Upper lobe of right lung (tissue), 1 donor: Measurements from ENCODE around the gene GALNTL6. TPM values are rescaled to one million over a fixed set of nuclear protein-coding genes. Genes with fewer than 3 reads are reported as not detected.

ENCODE experiments used
- ATAC-seq: fragments of 200-7000 bp; cut with Tn5 transposase; one replicate; pipeline ENCODE4 v1.9.1; 2020; ENCODE audit warnings: mild to moderate bottlenecking, moderate library complexity
- DNase-seq: peaks from one replicate; pipeline ENCODE4 v3.0.0-alpha.2; 2020
- H3K27ac ChIP-seq: fragments of 200-600 bp; one replicate; pipeline ENCODE4 v1.8.0; 2022
- H3K27me3 ChIP-seq: fragments of 200-600 bp; one replicate; pipeline ENCODE4 v1.8.0; 2022; ENCODE audit warnings: mild to moderate bottlenecking
- H3K36me3 ChIP-seq: fragments of 200-600 bp; one replicate; pipeline ENCODE4 v1.8.0; 2022
- H3K4me1 ChIP-seq: fragments of 200-600 bp; one replicate; pipeline ENCODE4 v1.8.0; 2022
- H3K4me3 ChIP-seq: fragments of 200-600 bp; one replicate; pipeline ENCODE4 v1.8.0; 2022; ENCODE audit warnings: mild to moderate bottlenecking
- H3K9me3 ChIP-seq: fragments of 200-600 bp; one replicate; pipeline ENCODE4 v1.8.0; 2022
- intact Hi-C: fragments of 100-400 bp; cut with DNase I; formaldehyde crosslinking; loops from one replicate; pipeline ENCODE4 v1.11.0; 2022
- total RNA-seq: library from RNA; stranded (reverse); fragmentation: NEBNext Ultra II Directional; extraction: Animal tissue kit (Norgen Biotek cat#: 25700); gene quantifications from one replicate; pipeline ENCODE4 v1.2.1, GENCODE V29; 2021
- TF ChIP-seq, protein P1 (sequence below): fragments of 200-600 bp; IDR thresholded peaks from one replicate; pipeline ENCODE4 v1.8.0; 2022; ENCODE audit warnings: antibody characterized with exemption
- donor health status: DM: no; HTN: yes; CAD: no; lungs with severe emphysema.

The GALNTL6 gene
- total RNA-seq, 1 donor from 2014 or later: 0.20 TPM

GRCh38 chr4:172707622-172708021 is 894.4 kb downstream of the GALNTL6 start:
- Histone ChIP-seq H3K27ac (no peak overlapping the region), H3K4me1 (no peaks in the 10 kb centered on the region), H3K27me3 (no peaks in the 10 kb centered on the region), H3K36me3 (no peaks in the 10 kb centered on the region), H3K4me3 (no peak overlapping the region), H3K9me3 (peaks cover 5% of the 10 kb centered on the region)
- DNase-seq (no peak), ATAC-seq (no peak)
- TF ChIP-seq, protein P1, sequence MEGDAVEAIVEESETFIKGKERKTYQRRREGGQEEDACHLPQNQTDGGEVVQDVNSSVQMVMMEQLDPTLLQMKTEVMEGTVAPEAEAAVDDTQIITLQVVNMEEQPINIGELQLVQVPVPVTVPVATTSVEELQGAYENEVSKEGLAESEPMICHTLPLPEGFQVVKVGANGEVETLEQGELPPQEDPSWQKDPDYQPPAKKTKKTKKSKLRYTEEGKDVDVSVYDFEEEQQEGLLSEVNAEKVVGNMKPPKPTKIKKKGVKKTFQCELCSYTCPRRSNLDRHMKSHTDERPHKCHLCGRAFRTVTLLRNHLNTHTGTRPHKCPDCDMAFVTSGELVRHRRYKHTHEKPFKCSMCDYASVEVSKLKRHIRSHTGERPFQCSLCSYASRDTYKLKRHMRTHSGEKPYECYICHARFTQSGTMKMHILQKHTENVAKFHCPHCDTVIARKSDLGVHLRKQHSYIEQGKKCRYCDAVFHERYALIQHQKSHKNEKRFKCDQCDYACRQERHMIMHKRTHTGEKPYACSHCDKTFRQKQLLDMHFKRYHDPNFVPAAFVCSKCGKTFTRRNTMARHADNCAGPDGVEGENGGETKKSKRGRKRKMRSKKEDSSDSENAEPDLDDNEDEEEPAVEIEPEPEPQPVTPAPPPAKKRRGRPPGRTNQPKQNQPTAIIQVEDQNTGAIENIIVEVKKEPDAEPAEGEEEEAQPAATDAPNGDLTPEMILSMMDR: no peak
- intact Hi-C loops: no loop called here

- H3K36me3 ChIP-seq: no peaks in the 10 kb centered on the region
- H3K27ac ChIP-seq: no peak overlapping the region
- H3K4me3 ChIP-seq: no peak overlapping the region
- peaks cover 5% of the 10 kb centered on the region for H3K9me3 ChIP-seq
- intact Hi-C loops: no loop called here
- no peak for ATAC-seq
- TF ChIP-seq, protein P1: no peak
- no peak for DNase-seq
- H3K27me3 ChIP-seq: no peaks in the 10 kb centered on the region
- no peaks in the 10 kb centered on the region for H3K4me1 ChIP-seq
These were observed 895.0 kb downstream of the GALNTL6 start for GRCh38 chr4:172708184-172708583.

GRCh38 chr4:172709376-172709775 is 896.2 kb downstream of the GALNTL6 start:
- no peak overlapping the region for H3K4me3 ChIP-seq
- H3K9me3 ChIP-seq: peaks cover 5% of the 10 kb centered on the region
- no peaks in the 10 kb centered on the region for H3K36me3 ChIP-seq
- H3K27ac ChIP-seq: no peak overlapping the region
- intact Hi-C loops: no loop called here
- no peak for DNase-seq
- TF ChIP-seq, protein P1: no peak
- ATAC-seq: no peak
- H3K4me1 ChIP-seq: no peaks in the 10 kb centered on the region
- H3K27me3 ChIP-seq: no peaks in the 10 kb centered on the region

GRCh38 chr4:172716291-172716690 is 903.1 kb downstream of the GALNTL6 start:
- Histone ChIP-seq H3K27ac (no peak overlapping the region), H3K36me3 (no peaks in the 10 kb centered on the region), H3K9me3 (no peaks in the 10 kb centered on the region), H3K4me1 (no peaks in the 10 kb centered on the region), H3K27me3 (no peaks in the 10 kb centered on the region), H3K4me3 (no peak overlapping the region)
- ATAC-seq (no peak), DNase-seq (no peak)
- intact Hi-C loops: no loop called here
- TF ChIP-seq, protein P1: no peak

- intact Hi-C loops: no loop called here
- H3K27me3 ChIP-seq: no peaks in the 10 kb centered on the region
- H3K36me3 ChIP-seq: no peaks in the 10 kb centered on the region
- no peak overlapping the region for H3K4me3 ChIP-seq
- DNase-seq (no peak), ATAC-seq (no peak)
- H3K4me1 ChIP-seq: no peaks in the 10 kb centered on the region
- TF ChIP-seq, protein P1: no peak
- no peak overlapping the region for H3K27ac ChIP-seq
- no peaks in the 10 kb centered on the region for H3K9me3 ChIP-seq
These were observed 908.5 kb downstream of the GALNTL6 start for GRCh38 chr4:172721659-172722058.

DNA sequence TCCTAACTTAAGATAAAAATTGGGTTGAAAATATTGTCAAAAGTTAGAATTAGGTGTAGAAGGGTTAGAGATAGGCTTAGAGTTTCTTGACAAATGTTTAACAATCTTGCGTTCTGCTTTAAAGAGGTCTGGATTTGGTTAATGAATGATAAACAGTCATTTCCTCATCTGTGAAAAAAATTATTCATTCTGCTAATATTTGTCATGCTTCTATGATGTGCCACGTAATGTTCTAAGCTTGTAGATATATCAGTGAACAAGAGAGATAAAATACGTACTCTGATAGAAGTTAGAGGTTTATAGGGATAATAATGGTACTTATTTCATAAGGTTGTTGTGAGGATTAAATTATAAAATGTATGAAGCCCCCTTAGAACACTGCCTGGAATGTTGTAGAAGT is 912.4 kb downstream of the GALNTL6 start:
- intact Hi-C loops: no loop called here
- H3K9me3 ChIP-seq: no peaks in the 10 kb centered on the region
- H3K27me3 ChIP-seq: no peaks in the 10 kb centered on the region
- ATAC-seq: no peak
- DNase-seq: no peak
- H3K4me1 ChIP-seq: no peaks in the 10 kb centered on the region
- H3K4me3 ChIP-seq: no peak overlapping the region
- TF ChIP-seq, protein P1: no peak
- H3K27ac ChIP-seq: no peak overlapping the region
- H3K36me3 ChIP-seq: no peaks in the 10 kb centered on the region
